Stimulated activated CD8-positive, alpha-beta memory T cell treated with anti-CD3 and anti-CD28 coated beads, Interleukin-7, amount 100 ng/mL, for 4 hours (primary cell): ENCODE data around the gene SHQ1.

Source experiments
- DNase-seq, 2 donors: peaks; one replicate each; pipeline ENCODE4 v3.0.0-alpha.2; 2020; ENCODE audit warnings: low read depth in 2 of 2

SHQ1 gene

DNA sequence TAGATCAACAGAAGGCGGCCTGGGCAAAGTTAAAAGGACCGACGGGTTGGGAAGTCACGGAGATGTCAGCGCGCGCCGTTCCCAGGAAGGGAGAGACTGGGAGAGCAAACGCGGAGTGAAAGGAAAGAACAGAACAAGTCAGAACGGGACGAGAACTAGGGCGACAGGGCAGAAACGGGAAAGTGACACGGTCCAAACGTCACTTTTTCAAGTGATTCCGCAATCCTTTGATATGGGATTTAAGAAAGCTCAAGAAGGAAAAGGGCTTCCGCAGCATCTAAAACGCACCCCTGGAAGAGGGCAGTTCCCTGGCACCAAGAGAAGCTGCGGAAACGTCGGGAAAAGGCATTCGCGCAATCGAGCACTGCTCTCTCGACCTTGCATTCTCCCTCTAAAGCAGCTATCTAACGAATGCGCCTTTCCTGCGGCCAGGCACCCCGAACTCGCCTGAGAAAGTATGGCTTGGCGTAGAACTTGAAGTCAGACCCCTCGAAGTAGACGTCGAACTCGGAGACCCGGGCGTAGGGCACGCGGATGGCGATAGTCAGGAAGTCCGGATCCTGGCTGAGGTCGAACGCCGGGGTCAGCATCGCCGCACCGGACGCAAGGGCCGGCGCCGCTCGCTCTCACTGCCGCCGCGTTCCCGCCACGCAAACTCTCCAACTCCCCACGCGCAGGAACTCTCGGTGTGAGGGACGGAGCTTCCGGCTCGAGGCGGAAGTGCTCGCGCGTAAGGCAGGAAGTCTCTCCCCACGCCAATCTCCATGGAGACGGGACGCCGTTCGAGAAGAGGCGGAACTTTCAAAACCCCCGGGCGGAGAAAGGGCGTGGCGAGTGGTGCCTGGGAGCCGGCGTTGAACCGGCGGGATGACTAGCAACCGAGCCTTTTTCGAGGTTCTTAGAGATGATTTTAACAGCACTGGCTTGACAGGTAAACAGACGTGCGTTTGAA lies at the start of gene SHQ1:
TSS of gene SHQ1 (minus strand) at position 695 of the 952 bp plus-strand sequence. CDS start at position 590, 105 bp downstream.
- peak; percentile 92 to 93 for DNase-seq

DNA sequence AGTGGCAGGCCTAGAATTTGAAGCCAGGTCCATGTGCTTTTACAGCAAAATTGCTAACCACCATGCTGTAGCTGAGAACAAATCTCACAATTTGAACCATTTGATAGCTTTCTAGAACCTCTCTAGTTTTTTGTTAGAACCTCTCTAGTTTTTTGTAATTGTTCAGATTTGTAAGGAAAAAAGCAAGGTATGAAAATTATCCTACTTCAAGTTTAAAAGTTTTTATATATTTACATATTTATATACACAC lies 49.4 kb upstream of the SHQ1 start:
- no peak for DNase-seq

DNA sequence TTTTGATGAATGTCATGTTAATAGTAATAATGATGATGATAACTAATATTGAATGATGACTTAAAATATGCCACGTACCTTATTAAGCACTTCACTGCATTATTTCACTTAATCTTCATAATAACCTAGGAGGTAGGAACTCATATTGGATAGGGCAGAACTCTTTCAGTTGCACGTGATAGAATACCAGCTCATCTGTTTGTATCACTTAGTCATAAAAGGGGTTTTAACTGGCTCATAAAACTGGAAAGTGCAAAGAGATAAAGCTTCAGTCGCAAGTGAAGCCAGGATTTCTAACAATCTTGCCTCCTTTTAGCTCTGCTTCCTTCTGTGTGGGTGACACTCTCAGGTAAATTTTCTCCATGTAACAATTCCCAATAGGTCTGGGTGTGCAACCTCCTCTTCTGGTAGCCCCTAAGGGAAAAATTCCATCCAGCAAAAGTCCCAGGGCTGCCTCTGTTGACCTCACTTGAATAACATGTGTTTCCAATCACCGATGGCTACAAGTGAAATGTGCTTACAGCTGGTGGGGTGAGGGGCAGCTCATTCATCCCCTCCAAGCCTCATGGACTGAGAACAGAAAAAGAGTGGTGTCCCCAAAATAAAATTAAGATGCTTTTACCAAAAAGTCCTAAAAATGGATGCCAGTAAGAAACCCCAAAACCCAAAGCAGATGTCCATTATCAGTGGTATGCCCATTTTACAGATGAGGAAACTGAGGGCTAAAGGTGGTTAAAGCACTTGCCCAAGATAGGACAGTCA lies 48.9 kb upstream of the SHQ1 start:
- no peak for DNase-seq

DNA sequence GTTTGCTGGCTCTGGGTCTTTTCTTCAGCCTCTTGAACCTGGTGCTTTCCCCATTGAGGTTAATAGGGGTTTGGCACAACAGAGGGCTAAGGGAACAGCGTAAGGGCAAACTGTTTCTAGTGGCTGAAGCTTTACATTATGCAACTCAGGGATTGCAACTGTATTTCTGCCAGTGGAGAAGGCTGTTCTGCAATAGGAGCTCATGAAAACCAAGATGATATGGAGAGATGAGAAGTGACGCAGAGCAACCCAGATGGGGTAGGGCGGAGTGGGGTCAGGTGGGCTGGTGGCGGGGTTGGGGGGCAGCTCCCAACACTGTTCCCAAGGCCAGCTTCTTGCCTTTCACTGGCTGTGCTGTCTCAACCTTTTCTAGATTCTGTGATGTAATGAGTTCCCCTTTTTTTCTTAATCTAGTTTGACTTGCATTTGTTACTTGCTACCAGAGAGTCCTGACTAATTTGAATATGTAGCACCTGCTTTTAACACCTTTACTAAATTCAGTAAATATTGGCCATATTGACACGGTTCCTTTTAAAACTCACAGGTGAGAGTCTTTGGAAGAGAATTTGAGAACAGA lies 46.8 kb upstream of the SHQ1 start:
- DNase-seq = no peak

DNA sequence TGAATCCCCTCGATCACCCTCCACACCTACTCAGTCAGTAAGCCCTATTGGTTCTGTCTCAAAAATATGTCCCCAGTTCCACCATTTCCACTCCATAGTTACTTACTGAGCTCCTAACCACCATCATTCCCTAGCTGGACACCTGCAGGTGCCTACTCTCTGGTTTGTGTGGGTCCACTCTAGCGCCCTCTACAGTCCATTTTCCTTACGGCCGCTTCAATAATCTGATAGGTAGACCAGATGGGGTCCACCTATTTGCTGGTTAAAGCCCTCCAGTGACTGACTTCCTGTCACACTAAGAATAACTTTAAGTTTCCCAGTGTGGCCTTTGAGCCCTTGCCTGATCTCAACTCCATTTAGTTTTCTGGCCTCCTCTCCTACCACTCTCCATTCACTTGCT lies 44.6 kb upstream of the SHQ1 start:
- no peak for DNase-seq

DNA sequence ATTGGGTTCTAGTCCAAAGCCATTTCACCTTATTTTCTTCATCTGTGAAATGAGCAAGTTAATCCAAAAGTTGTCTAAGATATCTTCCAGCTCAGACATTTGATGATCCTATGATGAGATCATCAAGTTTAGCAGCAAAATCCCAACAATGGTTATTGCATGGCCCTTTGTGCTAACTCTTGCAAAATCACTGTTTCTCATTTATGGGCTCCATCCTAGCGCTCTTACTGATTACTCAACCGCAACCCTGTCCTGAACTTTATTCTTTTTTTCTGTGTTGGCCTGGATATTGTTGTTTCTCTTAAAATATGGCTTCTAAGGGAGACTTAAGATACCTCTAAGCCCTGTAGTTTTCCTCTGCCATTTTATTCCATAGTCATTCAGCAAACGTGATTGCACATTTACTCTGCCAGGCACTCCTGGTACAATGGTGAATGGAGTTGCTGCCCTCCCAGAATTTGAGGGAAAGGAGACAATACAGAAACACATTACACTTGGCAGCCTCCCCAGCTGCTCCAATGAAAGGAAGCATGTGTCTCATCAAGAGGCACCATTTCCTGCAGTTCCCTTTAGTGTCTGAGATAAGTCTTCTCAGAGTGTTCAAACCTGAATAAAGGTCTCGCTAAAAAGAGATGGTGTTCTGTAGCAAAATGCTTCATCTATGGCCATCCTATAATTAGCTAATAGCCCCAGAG lies 44.0 kb upstream of the SHQ1 start:
- no peak for DNase-seq

DNA sequence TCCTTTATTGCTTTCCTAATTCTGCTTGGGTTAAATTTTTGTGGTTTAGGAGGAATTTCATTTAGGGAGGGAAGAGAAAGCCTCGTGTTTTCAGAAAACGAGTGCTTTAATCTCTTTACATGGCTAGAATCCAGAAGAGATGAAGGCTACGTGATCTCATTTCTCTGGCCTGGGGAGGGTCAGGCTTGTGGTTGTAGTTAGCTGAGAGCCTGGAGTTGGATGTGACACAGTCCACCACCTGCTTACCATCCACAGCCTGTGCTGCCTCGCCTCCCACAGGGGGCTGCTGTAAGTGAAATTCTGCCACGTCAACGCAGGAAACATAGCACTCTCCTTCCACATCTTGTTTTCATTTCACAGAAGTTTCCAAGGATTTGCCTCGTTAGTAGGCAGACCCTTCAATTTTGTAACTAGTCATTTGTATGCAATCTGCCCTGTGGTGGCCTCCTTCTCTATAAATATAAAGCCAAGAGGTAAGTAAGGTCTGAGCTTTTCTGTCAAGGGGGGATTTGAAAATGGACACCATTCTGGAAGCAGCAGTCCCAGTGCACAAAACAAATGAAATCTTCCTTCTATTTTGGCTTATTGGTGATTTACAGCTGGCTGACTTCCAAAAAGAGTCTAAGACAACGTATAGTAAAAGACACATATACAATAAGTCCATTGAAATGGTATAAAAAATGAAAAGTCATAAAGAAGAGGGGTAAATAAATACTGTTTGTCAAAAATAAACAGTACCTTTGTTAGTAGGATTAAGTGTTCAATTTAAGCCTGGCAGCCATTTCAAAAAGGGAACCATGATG lies 43.0 kb upstream of the SHQ1 start:
- DNase-seq = no peak

DNA sequence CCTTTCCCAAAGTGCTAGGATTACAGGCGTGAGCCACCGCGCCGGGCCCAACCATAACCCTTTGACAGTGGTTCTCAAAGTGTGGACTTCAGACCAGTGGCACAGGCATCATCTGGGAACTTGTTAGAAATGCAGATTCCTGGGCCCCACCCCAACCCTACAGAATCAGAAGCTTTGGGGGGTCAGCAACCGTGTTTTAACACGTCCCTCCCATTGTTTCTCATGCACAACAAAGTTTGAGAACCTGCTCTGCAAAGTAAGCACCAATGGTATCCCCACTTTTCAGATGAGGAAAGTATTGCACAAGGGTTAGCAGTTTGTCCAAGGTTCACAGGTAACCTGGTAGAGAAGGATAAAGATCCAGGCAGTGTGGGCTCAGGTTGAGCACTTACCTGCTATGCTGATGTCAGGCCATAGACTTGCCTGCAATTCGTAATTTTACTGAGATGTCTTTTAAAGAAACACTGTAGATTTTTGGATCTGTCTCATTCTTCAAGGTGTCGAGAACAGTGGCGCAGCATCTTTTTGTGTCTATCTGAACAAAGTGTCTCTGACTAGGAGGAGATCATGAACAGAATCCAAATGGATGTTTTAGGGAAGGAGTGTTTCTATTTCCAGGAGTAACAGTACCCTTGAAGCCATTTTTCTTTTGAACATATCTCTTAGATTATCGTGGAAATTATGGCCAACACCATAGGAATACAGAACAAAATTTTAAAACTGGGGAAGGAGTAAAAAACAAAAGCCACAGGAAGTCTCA lies 42.1 kb upstream of the SHQ1 start:
- no peak for DNase-seq

DNA sequence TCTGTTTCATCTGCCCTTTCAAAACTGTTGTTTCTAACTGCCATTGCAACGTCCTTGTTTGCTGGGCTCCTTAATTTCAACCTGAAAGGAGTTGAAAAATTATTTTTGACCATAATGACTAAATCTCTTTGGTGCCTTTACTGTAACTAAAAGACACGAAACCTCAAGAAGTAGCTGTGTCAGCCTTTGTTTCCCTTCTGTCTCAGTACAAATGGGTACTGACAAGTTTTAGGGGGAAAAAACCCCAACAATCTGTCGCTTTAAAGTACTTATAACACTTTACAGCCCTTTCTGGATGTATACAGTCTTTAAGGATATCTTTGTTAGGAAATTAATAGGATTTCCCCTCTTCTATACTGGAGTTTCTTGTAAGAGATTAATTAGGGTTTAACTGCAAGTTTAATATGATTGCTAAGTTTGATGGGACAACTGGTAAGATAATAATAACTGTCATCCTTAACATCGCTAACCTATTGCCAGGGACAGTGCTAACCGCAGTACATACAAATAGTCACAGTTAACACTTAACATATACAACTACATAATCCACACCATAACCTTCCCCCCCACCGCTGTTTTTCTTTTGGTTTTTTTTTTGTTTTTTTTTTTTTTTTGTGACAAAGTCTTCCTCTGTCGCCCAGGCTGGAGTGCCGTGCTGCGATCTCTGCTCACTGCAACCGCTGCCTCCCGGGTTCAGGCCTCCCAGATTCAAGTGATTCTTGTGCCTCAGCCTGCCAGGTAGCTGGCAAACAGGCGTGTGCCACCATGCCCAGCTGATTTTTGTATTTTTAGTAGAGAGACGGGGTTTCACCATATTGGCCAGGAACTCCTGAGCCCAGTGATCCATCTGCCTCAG lies 41.3 kb upstream of the SHQ1 start:
- no peak for DNase-seq

DNA sequence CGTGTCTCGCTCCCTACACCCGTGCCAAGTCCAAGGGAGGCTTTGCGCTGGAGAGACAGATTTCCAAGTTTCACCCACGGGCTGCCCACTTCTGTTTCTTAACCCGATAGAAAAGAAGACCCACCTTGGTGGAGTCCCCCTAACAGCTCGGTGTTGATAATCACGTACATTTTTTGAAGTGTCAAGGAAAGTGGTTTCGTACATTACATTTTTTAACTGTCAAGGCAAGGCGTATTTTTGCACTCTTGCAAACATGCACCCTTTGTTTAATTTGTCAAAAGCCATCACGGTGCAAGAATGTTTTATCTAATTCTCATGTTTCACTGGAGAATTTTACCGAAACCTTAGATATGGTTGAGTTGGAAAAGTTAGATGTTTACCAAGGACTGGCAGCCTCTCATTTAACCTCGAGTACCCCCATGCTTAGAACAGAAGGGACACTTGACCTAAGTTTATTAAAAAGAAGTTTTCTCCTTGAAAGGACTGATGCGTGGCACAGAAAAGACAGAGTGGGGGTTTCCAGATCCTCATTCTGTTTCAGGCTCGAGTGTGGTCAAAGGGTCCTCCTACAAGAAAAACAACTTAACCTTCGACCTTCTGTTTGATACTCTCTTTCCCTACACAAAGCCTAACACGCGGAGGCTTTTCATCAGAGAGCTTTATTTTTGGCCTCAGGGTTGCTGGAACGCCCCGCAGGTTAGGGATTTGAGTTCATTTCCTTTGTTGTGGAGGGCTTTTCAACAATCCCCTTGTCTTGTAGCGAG lies 40.5 kb upstream of the SHQ1 start:
- DNase-seq = no peak

DNA sequence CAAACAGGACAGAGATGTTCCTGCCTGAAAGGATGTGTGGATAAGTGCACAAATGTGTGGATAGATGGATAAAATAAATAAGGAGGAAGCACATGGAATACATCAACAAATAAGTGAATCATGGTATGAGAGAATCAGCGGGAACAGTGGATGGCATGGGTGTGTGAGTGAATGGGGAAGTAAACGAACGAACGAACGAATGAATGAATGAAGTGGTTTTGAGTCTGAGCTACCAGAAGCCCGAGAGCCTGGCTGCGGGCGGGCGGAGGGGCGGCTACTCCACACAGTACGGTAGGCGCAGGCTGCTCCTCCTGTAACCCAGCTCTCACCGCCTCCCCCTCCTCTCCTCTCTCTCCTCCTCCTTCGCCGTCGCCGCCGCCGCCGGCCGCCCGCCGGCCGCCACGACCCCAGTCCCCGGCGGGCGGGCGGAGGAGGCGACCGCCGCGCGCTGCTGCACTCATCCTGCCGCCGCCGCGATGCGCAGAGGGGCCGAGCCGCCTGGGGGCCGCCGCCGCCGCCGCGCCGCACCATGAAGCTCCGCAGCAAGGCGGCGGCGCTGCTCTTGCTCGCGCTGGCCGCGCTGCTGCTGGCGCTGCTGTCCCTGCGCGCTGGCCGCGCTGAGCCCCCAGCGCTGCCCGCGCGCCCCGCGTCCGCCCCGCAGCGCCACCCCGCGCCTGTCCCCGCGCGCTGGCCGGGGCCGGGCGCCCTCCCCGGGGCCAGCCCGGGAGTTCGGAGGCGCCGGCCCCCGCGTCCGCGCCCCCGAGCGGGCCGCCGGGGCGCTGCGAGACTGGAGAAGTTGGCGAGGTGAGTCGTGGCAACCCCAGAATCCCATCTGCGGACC lies 39.7 kb upstream of the SHQ1 start, which contains the start of gene GXYLT2:
TSS of gene GXYLT2 (plus strand) at position 342 of the 841 bp plus-strand sequence. CDS start at position 530, 188 bp downstream.
- peak in 1 of 2 donors; percentile 5 for DNase-seq

DNA sequence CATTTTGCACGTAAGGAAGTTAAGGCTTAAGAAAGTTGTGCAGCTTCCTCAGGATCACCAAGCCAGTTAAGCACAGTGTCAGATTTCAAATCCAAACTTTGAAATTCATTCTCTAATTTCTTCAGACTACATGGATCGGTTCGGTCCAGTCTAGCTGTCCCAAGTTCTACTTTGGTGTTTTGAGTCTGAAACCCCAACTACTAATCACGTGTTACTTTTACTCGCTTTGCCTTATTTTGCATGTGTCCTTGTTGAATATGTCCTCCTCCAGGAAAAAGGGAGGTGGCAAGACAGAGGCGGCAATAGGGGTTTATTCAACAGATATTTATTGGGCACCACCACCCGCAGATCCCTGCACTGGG lies 39.1 kb upstream of the SHQ1 start:
- DNase-seq = no peak

DNA sequence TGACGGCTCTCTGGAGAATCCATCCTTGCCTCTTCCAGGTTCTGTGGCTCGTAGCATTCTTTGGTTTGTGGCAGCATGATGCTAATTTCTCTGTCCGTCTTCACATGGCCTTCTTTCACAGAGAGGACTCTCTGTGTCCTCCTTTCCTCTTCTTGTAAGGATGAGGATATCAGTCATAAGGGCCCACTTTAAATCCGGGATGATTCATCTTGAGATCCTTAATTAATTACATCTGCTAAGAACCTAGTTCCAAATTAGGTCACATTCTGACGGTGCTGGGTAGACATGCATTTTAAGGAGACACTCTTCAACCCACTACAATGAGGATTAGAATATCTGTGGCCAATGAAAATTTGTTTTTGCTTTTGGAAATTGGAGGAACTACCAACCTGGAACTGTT lies 23.9 kb upstream of the SHQ1 start:
- no peak for DNase-seq

DNA sequence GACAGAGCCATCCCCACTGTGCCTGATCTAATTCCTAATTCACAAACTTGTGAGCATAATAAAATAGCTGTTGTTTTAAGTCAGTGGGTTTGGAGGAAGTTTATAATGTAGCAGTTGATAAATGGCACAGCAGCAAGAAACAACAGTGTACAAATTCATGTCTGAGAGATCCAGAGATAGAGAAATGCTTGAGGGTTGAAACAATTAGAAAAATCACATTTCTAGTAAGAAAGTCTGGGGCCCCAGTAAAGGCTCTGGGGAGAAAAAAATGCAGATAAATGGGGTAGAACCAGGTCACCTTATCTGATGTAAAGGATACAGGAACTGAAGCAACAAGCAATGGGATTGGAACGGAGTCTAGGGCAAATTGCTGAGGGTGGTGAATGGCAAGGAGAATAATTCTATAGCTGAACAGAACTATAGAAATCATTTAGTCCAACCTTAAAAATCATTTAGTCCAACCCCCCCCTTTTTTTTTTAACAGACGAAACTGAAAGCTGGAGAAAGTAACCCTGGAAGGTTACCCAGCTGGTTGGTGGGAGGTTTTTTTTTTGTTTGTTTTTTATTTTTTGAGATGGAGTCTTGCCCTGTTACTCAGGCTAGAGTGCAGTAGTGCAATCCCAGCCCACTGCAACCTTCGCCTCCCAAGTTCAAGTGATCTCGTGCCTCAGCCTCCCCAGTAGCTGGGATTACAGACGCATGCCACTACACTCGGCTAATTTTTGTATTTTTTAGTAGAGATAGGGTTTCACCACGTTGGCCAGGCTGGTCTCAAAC lies 14.3 kb upstream of the SHQ1 start:
- DNase-seq = no peak

DNA sequence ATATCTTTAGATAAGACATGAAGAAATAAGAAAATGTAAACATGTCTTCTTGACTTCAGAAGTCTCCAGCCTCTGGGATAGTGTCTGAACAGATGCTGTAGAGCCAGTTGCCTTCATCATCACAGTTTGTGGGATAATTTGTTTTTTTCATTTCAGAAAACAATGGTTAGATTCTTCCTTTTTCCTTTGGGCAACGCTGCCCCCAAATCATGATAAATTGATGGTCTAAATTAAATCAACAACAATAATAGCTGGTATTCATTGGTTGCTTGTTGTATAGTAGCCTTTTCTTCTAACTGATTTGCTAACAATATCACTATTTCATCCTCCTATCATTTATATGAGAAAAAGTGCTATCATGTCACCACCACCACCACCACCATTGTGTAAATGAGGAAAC lies 12.6 kb upstream of the SHQ1 start:
- no peak for DNase-seq

DNA sequence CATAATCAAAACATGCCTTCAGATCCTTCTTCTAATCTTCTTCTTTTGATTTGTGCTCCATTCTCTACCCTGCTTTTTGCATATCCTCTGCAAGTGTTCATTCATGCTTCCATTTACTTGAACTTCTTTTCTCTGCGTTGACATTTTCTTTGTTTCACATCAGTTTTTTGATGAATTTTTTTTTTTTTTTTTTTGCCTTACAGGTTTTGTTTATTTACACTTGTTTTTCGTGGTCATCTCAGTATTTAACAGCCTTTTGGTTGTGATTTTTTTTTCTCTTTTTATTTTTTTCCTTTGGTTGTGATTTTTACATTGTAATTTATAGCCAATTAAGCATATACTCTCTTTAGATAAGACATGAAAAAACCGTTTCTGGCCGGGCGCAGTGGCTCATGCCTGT lies 11.8 kb upstream of the SHQ1 start:
- no peak for DNase-seq

DNA sequence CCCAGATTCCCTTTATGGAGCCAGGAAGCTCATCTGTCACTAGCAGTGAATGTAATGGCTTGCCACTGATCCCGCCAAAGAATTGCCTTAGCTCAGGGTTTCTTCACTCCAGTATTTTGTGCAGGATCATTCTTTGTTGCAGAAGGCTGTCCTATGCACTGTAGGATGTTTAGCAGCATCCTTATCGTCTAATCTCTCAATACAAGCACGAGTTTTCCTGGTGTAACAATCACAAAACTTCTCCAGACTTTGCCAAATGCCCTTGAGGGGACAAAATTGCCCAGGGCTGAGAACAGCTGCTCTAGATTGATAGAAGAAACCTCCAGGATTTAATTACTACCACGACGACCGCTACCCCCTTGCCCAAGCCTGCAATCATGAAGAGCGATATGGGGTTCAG lies 6.8 kb upstream of the SHQ1 start:
- no peak for DNase-seq
